Body of pancreas (tissue), 4 donors: Measurements from ENCODE around the gene HACL1. TPM values are rescaled to one million over a fixed set of nuclear protein-coding genes. Genes with fewer than 3 reads are reported as not detected.

Experiments used
- ATAC-seq: fragments of 150-250 bp; one replicate; pipeline ENCODE4 v1.9.1; 2016
- DNase-seq, 4 donors: peaks; one replicate each; pipeline ENCODE4 v3.0.0-alpha.2; 2019
- H3K27ac ChIP-seq, 4 donors: fragments of 200-600 bp; sonication (generic); 1 replicate in 3 of 4; 2 replicates in 1 of 4; pipeline versions ENCODE4 v1.5.1 to v1.6.1; 2016 to 2019; ENCODE audit warnings: mild to moderate bottlenecking in 1 of 4, mixed read lengths in 1 of 4, moderate library complexity in 1 of 4
- H3K27me3 ChIP-seq, 2 donors: fragments of 200-600 bp; sonication (generic); one replicate each; pipeline ENCODE4 v1.6.0; 2016; ENCODE audit warnings: mild to moderate bottlenecking in 1 of 2
- H3K36me3 ChIP-seq, 2 donors: fragments of 200-600 bp; sonication (generic); replicated peaks in 1 of 2; 2 replicates each; pipeline ENCODE4 v1.5.1; 2016; ENCODE audit warnings: low read depth in 2 of 2; ENCODE audit not compliant: insufficient read depth in 1 of 2
- H3K4me1 ChIP-seq: fragments of 200-600 bp; sonication (generic); one replicate; pipeline ENCODE4 v1.6.0; 2016
- H3K4me3 ChIP-seq, 2 donors: fragments of 200-600 bp; sonication (generic); 1 replicate in 1 of 2; 2 replicates in 1 of 2; pipeline ENCODE4 v1.5.1; 2016 to 2019
- H3K9me3 ChIP-seq, 3 donors: fragments of 200-600 bp; sonication (generic); 1 replicate in 2 of 3; 2 replicates in 1 of 3; pipeline ENCODE4 v1.5.1; 2016
- CTCF ChIP-seq, 7 experiments: fragments of 450-650 bp in 4 of 7; fragments of 200-600 bp in 3 of 7; sonication (generic) in 3 of 7; IDR thresholded peaks; one replicate each; pipeline ENCODE4 v1.5.1; 2016 to 2019; ENCODE audit warnings: antibody characterized with exemption in 7 of 7
- POLR2A ChIP-seq, 3 donors: fragments of 450-650 bp; IDR thresholded peaks; one replicate each; pipeline ENCODE4 v1.6.1; 2016; ENCODE audit warnings: antibody characterized with exemption in 3 of 3, mild to moderate bottlenecking in 2 of 3
- WGBS, 2 donors: methylation state at CpG; one replicate each; pipeline ENCODE4 v1.1.5; 2017; 5-methylcytosine and 5-hydroxymethylcytosine counted together
- intact Hi-C: fragments of 100-400 bp; cut with DNase I; formaldehyde crosslinking; loops from one replicate; pipeline ENCODE4 v1.15.1; 2023
- total RNA-seq, 2 donors: library from RNA; depleted of rRNA; stranded (reverse); fragments of >200 nt; gene quantifications; one replicate each; pipeline ENCODE4 v1.1.0, GENCODE V29; 2016

HACL1 gene
- total RNA-seq, 2 donors from 2014 or later: 12.5 to 19.5 TPM

DNA sequence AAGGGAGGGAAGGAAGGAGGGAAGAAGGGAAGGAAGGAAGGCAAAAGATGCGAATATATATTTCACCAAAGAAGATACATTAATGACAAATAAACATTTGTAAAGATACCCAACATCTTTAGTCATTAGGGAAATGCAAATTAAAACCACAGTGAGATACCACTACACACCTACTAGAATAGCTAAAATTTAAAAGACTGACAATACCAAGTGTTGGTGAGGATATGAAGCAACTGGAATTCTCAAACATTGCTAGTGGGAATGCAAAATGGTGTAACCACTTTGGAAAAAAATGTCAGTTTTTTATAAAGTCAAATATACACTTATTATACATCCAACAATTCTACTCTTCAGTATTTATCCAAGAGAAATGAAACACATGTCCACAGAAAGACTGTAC, 75.6 kb downstream of the HACL1 start:
- 86 to 96% methylated on average over 1 of the region's 1 CpG for WGBS, 2 donors
- Histone ChIP-seq H3K9me3 (no peaks in the 10 kb centered on the region), H3K4me1 (peaks cover 29% of the 10 kb centered on the region), H3K36me3 (no peaks in the 10 kb centered on the region), H3K4me3 (no peak overlapping the region), H3K27ac (no peak overlapping the region), H3K27me3 (no peaks in the 10 kb centered on the region)
- TF ChIP-seq CTCF (IDR thresholded peaks at IDR 0.05) (no peak), POLR2A (IDR thresholded peaks at IDR 0.05) (no peak)
- ATAC-seq (no peak), DNase-seq (no peak)
- intact Hi-C loops: no loop called here

DNA sequence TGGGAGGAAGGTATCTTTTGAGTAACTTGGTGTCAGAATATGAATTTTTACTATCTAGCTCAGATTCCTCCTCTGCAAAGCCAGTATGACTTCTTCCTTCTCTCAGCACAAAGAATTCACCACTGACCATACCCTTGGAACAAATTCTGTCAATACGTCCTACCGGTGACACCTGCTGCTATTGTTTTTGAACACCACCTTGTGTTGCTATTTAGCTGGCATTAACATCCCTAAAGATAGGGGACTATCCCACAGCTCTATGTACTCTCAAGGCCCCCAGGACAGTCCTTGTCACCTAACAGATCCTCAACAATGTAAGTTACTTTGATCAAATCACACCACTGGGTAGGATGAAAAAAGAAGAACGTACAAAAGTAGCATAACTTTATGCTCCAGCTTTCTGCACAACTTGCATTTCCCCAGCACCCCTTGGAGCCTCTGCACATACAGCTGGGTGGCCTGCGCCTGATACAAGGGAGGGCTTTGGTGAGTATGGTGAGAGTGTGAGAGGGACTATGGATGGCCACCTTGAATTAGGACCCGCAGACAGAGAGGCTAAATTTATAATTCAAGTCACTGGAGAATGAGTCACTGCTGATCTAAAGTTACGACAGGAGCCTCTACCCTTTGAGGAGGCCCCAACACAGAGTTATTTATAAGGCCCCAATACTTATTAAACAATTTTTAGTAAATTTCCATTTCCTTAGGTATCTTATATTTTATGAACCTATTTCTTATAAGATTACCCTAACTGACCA, 77.5 kb downstream of the HACL1 start:
- TF ChIP-seq CTCF (IDR thresholded peaks at IDR 0.05) (no peak), POLR2A (IDR thresholded peaks at IDR 0.05) (no peak)

DNA sequence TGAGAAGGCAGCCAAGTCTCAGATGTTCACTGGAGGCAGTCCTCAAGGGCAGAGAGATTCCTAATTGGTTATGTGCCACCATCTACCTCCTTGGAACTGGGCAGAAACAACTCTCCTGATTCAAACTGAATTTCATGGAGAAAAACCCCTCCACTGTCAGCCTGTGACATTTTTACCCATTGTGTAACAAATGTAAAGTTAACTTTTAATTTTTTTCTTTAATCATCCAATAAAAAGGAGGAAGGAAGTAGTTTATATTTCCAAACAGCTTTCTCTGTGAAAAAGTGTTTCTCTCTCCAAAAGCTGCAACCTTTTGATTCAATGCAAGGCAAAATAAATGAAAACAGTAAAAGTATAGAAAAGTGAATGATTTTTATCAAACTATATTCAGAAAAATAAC, 79.4 kb downstream of the HACL1 start:
- Histone ChIP-seq H3K36me3 (no peaks in the 10 kb centered on the region), H3K4me3 (no peak overlapping the region), H3K27ac (no peak overlapping the region), H3K4me1 (no peaks in the 10 kb centered on the region), H3K9me3 (no peaks in the 10 kb centered on the region), H3K27me3 (no peaks in the 10 kb centered on the region)
- ATAC-seq: no peak
- intact Hi-C loops: no loop called here
- DNase-seq: no peak
- TF ChIP-seq CTCF (IDR thresholded peaks at IDR 0.05): no peak
- TF ChIP-seq POLR2A (IDR thresholded peaks at IDR 0.05): no peak

More for the DNA sequence above, 77.5 kb downstream of the HACL1 start:
- H3K27ac ChIP-seq: no peak overlapping the region
- no peak for ATAC-seq
- no peak for DNase-seq
- H3K4me3 ChIP-seq: no peak overlapping the region
- H3K36me3 ChIP-seq: no peaks in the 10 kb centered on the region
- no peaks in the 10 kb centered on the region for H3K9me3 ChIP-seq
- peaks cover 10% of the 10 kb centered on the region for H3K4me1 ChIP-seq
- intact Hi-C loops: no loop called here
- no peaks in the 10 kb centered on the region for H3K27me3 ChIP-seq
- WGBS, 2 donors: 84 to 85% methylated on average over 6 of the region's 6 CpGs

DNA sequence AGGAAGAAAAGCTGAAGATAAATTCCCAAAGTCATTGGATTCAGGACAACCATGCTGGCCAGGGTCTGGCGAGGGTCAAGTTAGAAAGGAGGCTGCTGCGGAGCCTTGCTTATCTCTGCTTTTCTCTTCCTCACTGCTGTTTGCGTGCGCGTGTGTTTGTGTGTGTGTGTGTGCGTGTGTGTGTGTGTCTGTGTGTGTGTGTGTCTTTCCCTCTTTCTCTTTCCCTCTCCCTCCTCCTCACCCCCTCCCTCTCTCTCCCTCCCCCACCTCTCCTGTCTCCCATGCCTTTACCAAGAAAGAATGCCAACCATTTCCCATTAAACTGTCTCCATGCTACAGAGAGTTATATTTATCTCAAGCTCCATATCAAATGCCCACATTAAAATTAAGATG, 79.8 kb downstream of the HACL1 start, which contains the start of gene COLQ:
Gene COLQ (minus strand): TSS at position 134 of the 393 bp plus-strand sequence. CDS start 81 bp downstream, at position 53.
- WGBS, 2 donors: 55 to 63% methylated on average over 6 of the region's 6 CpGs
- H3K4me3 ChIP-seq: no peak within 1 kb of the TSS

More for the DNA sequence above, 79.8 kb downstream of the HACL1 start, which contains the start of gene COLQ:
- H3K36me3 ChIP-seq: no peaks in the 10 kb centered on the region
- ATAC-seq (no peak), DNase-seq (no peak)
- intact Hi-C loops: no loop called here
- no peaks in the 10 kb centered on the region for H3K4me1 ChIP-seq
- H3K9me3 ChIP-seq: no peaks in the 10 kb centered on the region
- TF ChIP-seq CTCF (IDR thresholded peaks at IDR 0.05) (no peak), POLR2A (IDR thresholded peaks at IDR 0.05) (no peak)
- no peaks in the 10 kb centered on the region for H3K27me3 ChIP-seq
- H3K27ac ChIP-seq: no peak within 1 kb of the TSS
